B cell (primary cell): Measurements from ENCODE around the gene DNAH6. TPM values are rescaled to one million over a fixed set of nuclear protein-coding genes. Genes with fewer than 3 reads are reported as not detected.

ENCODE experiments used
- ATAC-seq: fragments of 200-7000 bp; cut with Tn5 transposase; one replicate; pipeline ENCODE4 v1.10.0; 2021; ENCODE audit warnings: low read depth, mild to moderate bottlenecking, moderate number of reproducible peaks, moderate library complexity
- CTCF ChIA-PET: fragments of 350-600 bp; sonication (Branson Sonifier 250); formaldehyde crosslinking; loops from one replicate; lab custom pipeline; 2021; ENCODE audit warnings: antibody characterized with exemption, inconsistent platforms; lab: Charles Lee
- POLR2A ChIA-PET: fragments of 350-600 bp; sonication (Branson Sonifier 250); formaldehyde crosslinking; loops from one replicate; lab custom pipeline; 2021; ENCODE audit warnings: antibody characterized with exemption; lab: Charles Lee
- DNase-seq: peaks from one replicate; pipeline ENCODE4 v3.0.0; 2013
- H2AFZ ChIP-seq: 2 replicates; pipeline ENCODE4 v1.6.1; 2012; ENCODE audit warnings: mild to moderate bottlenecking, low read depth, low read length; ENCODE audit not compliant: insufficient read depth, poor library complexity, severe bottlenecking
- H3K27ac ChIP-seq, 2 donors: 1 replicate in 1 of 2; 2 replicates in 1 of 2; pipeline ENCODE4 v1.5.1; 2012 to 2013; ENCODE audit warnings: low read length in 2 of 2, mild to moderate bottlenecking in 2 of 2, moderate library complexity in 1 of 2
- H3K27me3 ChIP-seq, 4 experiments: fragments of 200-600 bp in 1 of 4; sonication (generic) in 1 of 4; replicated peaks in 1 of 4; 1 replicate in 2 of 4; 2 replicates in 2 of 4; pipeline versions ENCODE4 v1.6.1 to v1.7.0; 2013 to 2016; ENCODE audit warnings: low read length in 3 of 4, mild to moderate bottlenecking in 2 of 4, mixed read lengths in 1 of 4, moderate library complexity in 1 of 4; ENCODE audit not compliant: insufficient read depth in 4 of 4, control insufficient read depth in 3 of 4; ENCODE audit errors: control extremely low read depth in 1 of 4
- H3K36me3 ChIP-seq, 2 experiments: replicated peaks in 1 of 2; 1 replicate in 1 of 2; 2 replicates in 1 of 2; pipeline versions ENCODE4 v1.6.1 to v1.7.1; 2013; ENCODE audit warnings: low read length in 1 of 2; ENCODE audit not compliant: insufficient read depth in 2 of 2, control insufficient read depth in 1 of 2; ENCODE audit errors: control extremely low read depth in 1 of 2, extremely low read depth in 1 of 2
- H3K4me1 ChIP-seq, 2 donors: fragments of 200-600 bp in 1 of 2; sonication (generic) in 1 of 2; 1 replicate in 1 of 2; 2 replicates in 1 of 2; pipeline versions ENCODE4 v1.5.1 to v1.6.1; 2013 to 2017; ENCODE audit warnings: low read length in 2 of 2; ENCODE audit not compliant: control insufficient read depth in 2 of 2, insufficient read depth in 2 of 2
- H3K4me2 ChIP-seq: replicated peaks from 2 replicates; pipeline ENCODE3; 2012; ENCODE audit warnings: mild to moderate bottlenecking, low read depth, low read length; ENCODE audit not compliant: poor library complexity, severe bottlenecking
- H3K4me3 ChIP-seq, 5 experiments: fragments of 200-600 bp in 1 of 5; sonication (generic) in 1 of 5; 1 replicate in 3 of 5; 2 replicates in 2 of 5; pipeline versions ENCODE4 v1.5.1 to v1.7.0; 2011 to 2016; ENCODE audit warnings: low read length in 4 of 5, mild to moderate bottlenecking in 4 of 5, low read depth in 2 of 5, control low read depth in 1 of 5, moderate library complexity in 1 of 5; ENCODE audit not compliant: insufficient read depth in 1 of 5; ENCODE audit errors: control extremely low read depth in 1 of 5, extremely low read depth in 1 of 5
- H3K79me2 ChIP-seq: fragments of 200-600 bp; sonication (generic); one replicate; pipeline ENCODE4 v1.6.0; 2016; ENCODE audit warnings: low read length; ENCODE audit not compliant: control insufficient read depth, insufficient read depth
- H3K9ac ChIP-seq: fragments of 200-600 bp; sonication (generic); 2 replicates; pipeline ENCODE4 v1.6.1; 2017; ENCODE audit warnings: mild to moderate bottlenecking, low read length, moderate library complexity
- H3K9me3 ChIP-seq, 3 donors: one replicate each; pipeline versions ENCODE4 v1.6.1 to v1.7.1; 2013; ENCODE audit warnings: low read length in 2 of 3; ENCODE audit not compliant: control insufficient read depth in 2 of 3, insufficient read depth in 1 of 3; ENCODE audit errors: control extremely low read depth in 1 of 3
- H4K20me1 ChIP-seq: 2 replicates; pipeline ENCODE4 v1.6.0; 2012; ENCODE audit warnings: mild to moderate bottlenecking, low read length; ENCODE audit not compliant: insufficient read depth, control insufficient read depth, poor library complexity, severe bottlenecking
- H3K27ac Mint-ChIP-seq: one replicate; pipeline ENCODE4 v1.8.0; 2021; ENCODE audit warnings: mixed read lengths
- H3K27me3 Mint-ChIP-seq: one replicate; pipeline ENCODE4 v1.8.0; 2021; ENCODE audit warnings: mixed read lengths
- H3K4me1 Mint-ChIP-seq: one replicate; pipeline ENCODE4 v1.8.0; 2021; ENCODE audit warnings: mixed read lengths
- H3K4me3 Mint-ChIP-seq: one replicate; pipeline ENCODE4 v1.8.0; 2021; ENCODE audit warnings: mixed read lengths
- H3K9me3 Mint-ChIP-seq: one replicate; pipeline ENCODE4 v1.8.0; 2022; ENCODE audit warnings: mixed read lengths; ENCODE audit not compliant: insufficient read depth
- CTCF ChIP-seq: fragments of 200-600 bp; IDR thresholded peaks from one replicate; pipeline ENCODE4 v1.8.0; 2022; ENCODE audit warnings: antibody characterized with exemption, mild to moderate bottlenecking
- EZH2 ChIP-seq: IDR thresholded peaks from 2 replicates; pipeline ENCODE4 v1.6.1; 2012; ENCODE audit warnings: borderline replicate concordance, low read depth, mild to moderate bottlenecking, moderate library complexity, low read length; ENCODE audit not compliant: insufficient read depth, poor library complexity, severe bottlenecking
- WGBS: methylation state at CpG from one replicate; pipeline ENCODE4 v1.1.5; 2013; ENCODE audit warnings: missing lambda C conversion rate; ENCODE audit not compliant: insufficient coverage; 5-methylcytosine and 5-hydroxymethylcytosine counted together
- intact Hi-C: fragments of 100-400 bp; cut with micrococcal nuclease; formaldehyde crosslinking; loops from one replicate; pipeline ENCODE4 v1.10.0; 2022
- polyA plus RNA-seq: library from polyadenylated mRNA; depleted of rRNA; stranded (reverse); fragments of >200 nt; gene quantifications from 2 replicates; pipeline ENCODE4 v1.2.3, GENCODE V29; 2012
- total RNA-seq, 2 donors: library from RNA; stranded (reverse); fragments of 120-200 nt in 1 of 2; gene quantifications; 1 replicate in 1 of 2; 2 replicates in 1 of 2; pipeline versions ENCODE4 v1.2.3 to v1.2.4, GENCODE V29; 2013 to 2022

Gene DNAH6
- total and polyA plus RNA-seq, 2 donors (not counting 1 experiment from before 2014, with no cell fraction given) = 0.01 to 1.9 TPM

- intact Hi-C loops = no loop called here
These were observed 322.3 kb downstream of the DNAH6 start for GRCh38 chr2:84838434-84839145.

More at GRCh38 chr2:84838434-84839145, 322.3 kb downstream of the DNAH6 start:
- H3K4me1 ChIP-seq = peaks cover 2 to 6% of the 10 kb centered on the region in 2 donors
- ChIA-PET POLR2A (no interaction called here), CTCF (interaction anchor here (1.0 to 1.6 kb wide), 3 partner anchors 13 to 87 kb away, joined by 3 to 4 read pairs (median 4); no protein-coding TSS in a partner anchor)
- H3K4me2 ChIP-seq = no peak overlapping the region
- no peak overlapping the region for H3K27ac Mint-ChIP-seq
- peaks cover 9% of the 10 kb centered on the region for H3K79me2 ChIP-seq
- no peak for ATAC-seq
- no peak overlapping the region for H3K9ac ChIP-seq
- no peaks in the 10 kb centered on the region for H4K20me1 ChIP-seq
- 100% methylated on average over 1 of the region's 2 CpGs for WGBS
- peaks cover 1 to 8% (median 8%) of the 10 kb centered on the region in 3 donors for H3K9me3 ChIP-seq
- no peak for TF ChIP-seq EZH2
- TF ChIP-seq CTCF = no peak
- no peaks in the 10 kb centered on the region for H3K27me3 Mint-ChIP-seq
- no peak overlapping the region for H3K27ac ChIP-seq
- H3K9me3 Mint-ChIP-seq = peaks cover 8% of the 10 kb centered on the region
- no peak overlapping the region for H3K4me3 ChIP-seq
- H2AFZ ChIP-seq = no peak overlapping the region
- no peaks in the 10 kb centered on the region for H3K27me3 ChIP-seq
- H3K36me3 ChIP-seq = no peaks in the 10 kb centered on the region
- DNase-seq = no peak
- H3K4me3 Mint-ChIP-seq = no peak overlapping the region
- H3K4me1 Mint-ChIP-seq = peaks cover 5% of the 10 kb centered on the region
